ENCODE measurements around the gene SLC35G2.
"Not testable (repeated sequence)": the region's sequence is repeated elsewhere in the genome, so short reads cannot be mapped to it uniquely, and the experiment has no call there.

The SLC35G2 gene

GRCh38 chr3:136891934-136892855 is 73.3 kb downstream of the SLC35G2 start:
- Mint-ChIP-seq H3K4me1 (peaks cover 58% of the 10 kb centered on the region), H3K36me3 (ENCODE audit: low read depth) (peaks cover 35% of the 10 kb centered on the region), H3K9me3 (peaks cover 8% of the 10 kb centered on the region), H3K4me3 (no peak overlapping the region), H3K27ac (no peak overlapping the region), H3K27me3 (no peaks in the 10 kb centered on the region)
- DNase-seq (no peak), ATAC-seq (no peak)

DNA sequence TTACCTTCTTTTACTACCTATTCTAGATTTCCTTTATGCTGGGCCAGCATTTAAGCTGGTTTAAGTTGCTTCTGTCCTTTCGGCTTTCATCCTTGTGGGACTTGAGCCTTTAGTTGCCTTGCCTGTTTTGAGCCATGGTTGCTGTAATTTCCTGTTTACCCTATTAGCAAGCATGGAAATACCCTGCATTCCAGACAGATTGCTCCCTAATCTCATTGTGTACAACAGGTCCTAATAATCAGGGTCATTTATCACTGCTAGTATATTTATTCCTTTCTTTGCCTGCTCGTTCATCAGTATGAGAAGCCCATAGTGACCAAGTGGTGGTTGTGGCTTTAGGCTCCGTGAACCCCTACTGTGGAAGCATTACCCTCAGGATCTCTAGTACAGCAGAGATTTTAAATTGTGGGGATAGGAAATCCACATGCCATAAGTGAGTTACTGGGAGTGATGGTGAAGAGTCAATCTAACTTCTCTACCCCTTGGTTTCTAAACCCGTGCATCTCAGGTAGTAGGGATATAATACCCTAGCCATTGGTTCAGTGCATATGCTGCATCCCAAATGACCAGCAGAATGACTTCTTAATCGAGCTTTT is 75.0 kb downstream of the SLC35G2 start:
- H3K27me3 Mint-ChIP-seq = no peaks in the 10 kb centered on the region
- no peak overlapping the region for H3K27ac Mint-ChIP-seq
- ATAC-seq (no peak), DNase-seq (no peak)
- peaks cover 59% of the 10 kb centered on the region for H3K4me1 Mint-ChIP-seq
- H3K9me3 Mint-ChIP-seq = peaks cover 8% of the 10 kb centered on the region
- H3K4me3 Mint-ChIP-seq = no peak overlapping the region
- H3K36me3 Mint-ChIP-seq (ENCODE audit: low read depth) = peaks cover 36% of the 10 kb centered on the region

DNA sequence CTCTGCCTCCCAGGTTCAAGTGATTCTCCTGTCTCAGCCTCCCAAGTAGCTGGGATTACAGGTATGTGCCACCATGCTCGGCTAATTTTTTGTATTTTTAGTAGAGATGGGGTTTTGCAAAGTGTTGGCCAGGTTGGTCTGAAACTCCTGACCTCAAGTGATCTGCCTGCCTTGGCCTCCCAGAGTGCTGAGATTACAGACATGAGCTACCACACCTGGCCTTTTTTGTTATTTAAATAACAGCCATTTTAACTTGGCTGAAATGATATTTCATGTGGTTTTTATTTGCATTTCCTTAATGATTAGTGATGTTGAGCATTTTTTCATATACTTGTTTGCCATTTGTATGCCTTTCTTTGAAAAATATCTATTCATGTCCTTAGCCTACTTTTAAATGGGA is 78.2 kb downstream of the SLC35G2 start:
- not testable (repeated sequence) for H3K4me3 Mint-ChIP-seq, ATAC-seq, DNase-seq, H3K27ac Mint-ChIP-seq, H3K27me3 Mint-ChIP-seq
- Mint-ChIP-seq H3K36me3 (ENCODE audit: low read depth) (peaks cover 42% of the 10 kb centered on the region), H3K9me3 (peaks cover 11% of the 10 kb centered on the region), H3K4me1 (peaks cover 73% of the 10 kb centered on the region)

DNA sequence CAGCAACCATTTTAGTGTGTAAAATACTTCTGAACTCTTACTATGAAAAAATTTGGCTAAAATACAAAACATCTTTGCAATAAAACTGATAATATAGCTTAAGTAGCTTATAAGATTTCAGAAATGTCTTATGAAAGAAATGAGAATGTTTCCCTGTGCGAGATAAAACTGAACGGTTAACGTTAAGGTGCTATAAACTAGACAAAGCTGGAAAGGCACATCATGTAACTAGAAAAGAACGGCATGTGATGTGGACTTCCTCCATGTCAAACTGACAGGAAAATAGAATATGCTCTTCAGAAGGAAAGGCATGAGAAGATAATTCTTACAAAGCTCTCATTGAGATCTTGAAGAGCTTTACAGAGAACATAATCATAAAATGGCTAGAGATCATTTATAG is 79.6 kb downstream of the SLC35G2 start:
- peaks cover 46% of the 10 kb centered on the region for H3K36me3 Mint-ChIP-seq (ENCODE audit: low read depth)
- H3K4me1 Mint-ChIP-seq = peaks cover 65% of the 10 kb centered on the region
- H3K4me3 Mint-ChIP-seq = no peak overlapping the region
- H3K9me3 Mint-ChIP-seq = peaks cover 21% of the 10 kb centered on the region
- H3K27me3 Mint-ChIP-seq = no peaks in the 10 kb centered on the region
- ATAC-seq = no peak
- no peak overlapping the region for H3K27ac Mint-ChIP-seq
- DNase-seq = no peak

GRCh38 chr3:136898954-136899353 is 80.0 kb downstream of the SLC35G2 start:
- DNase-seq = no peak
- Mint-ChIP-seq H3K9me3 (peaks cover 25% of the 10 kb centered on the region), H3K36me3 (ENCODE audit: low read depth) (peaks cover 47% of the 10 kb centered on the region), H3K4me1 (peaks cover 63% of the 10 kb centered on the region), H3K4me3 (no peak overlapping the region), H3K27me3 (no peaks in the 10 kb centered on the region), H3K27ac (peak overlapping the region; percentile 17)
- ATAC-seq = no peak

- peak overlapping the region; percentile 45 for H3K4me3 Mint-ChIP-seq
Measured at GRCh38 chr3:136899622-136900158, 80.8 kb downstream of the SLC35G2 start.

GRCh38 chr3:136900694-136901093 is 81.8 kb downstream of the SLC35G2 start:
- peaks cover 29% of the 10 kb centered on the region for H3K9me3 Mint-ChIP-seq
- not testable (repeated sequence) for H3K27me3 Mint-ChIP-seq, ATAC-seq, H3K4me3 Mint-ChIP-seq, DNase-seq, H3K27ac Mint-ChIP-seq
- peaks cover 60% of the 10 kb centered on the region for H3K36me3 Mint-ChIP-seq (ENCODE audit: low read depth)
- H3K4me1 Mint-ChIP-seq = peaks cover 60% of the 10 kb centered on the region

More at GRCh38 chr3:136899622-136900158, 80.8 kb downstream of the SLC35G2 start:
- Mint-ChIP-seq H3K4me1 (peaks cover 60% of the 10 kb centered on the region), H3K36me3 (ENCODE audit: low read depth) (peaks cover 52% of the 10 kb centered on the region), H3K27ac (peak overlapping the region; percentile 79), H3K27me3 (no peaks in the 10 kb centered on the region), H3K9me3 (peaks cover 29% of the 10 kb centered on the region)
- ATAC-seq (peak; percentile 77), DNase-seq (no peak)

DNA sequence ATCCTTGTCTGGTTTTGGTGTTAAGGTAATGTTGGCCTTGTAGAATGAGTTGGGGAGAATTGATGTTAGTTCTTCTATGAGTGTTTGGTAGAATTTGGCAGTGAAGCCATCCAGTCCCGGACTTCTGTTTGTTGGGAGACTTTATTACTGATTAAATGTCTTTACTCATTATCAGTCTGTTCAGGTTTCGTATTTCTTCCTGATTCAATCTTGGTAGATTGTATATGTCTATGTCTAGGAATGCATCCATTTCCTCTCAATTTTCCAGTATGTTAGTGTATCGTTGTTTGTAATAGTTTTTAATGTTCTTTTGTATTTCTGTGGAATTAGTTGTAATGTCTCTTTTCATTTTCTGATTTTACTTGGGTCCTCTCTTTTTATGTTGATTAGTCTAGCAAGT is 82.5 kb downstream of the SLC35G2 start:
- DNase-seq = no peak
- H3K36me3 Mint-ChIP-seq (ENCODE audit: low read depth) = peaks cover 59% of the 10 kb centered on the region

GRCh38 chr3:136902530-136902929 is 83.6 kb downstream of the SLC35G2 start:
- Mint-ChIP-seq H3K9me3 (peaks cover 29% of the 10 kb centered on the region), H3K36me3 (ENCODE audit: low read depth) (peaks cover 56% of the 10 kb centered on the region), H3K4me1 (peaks cover 69% of the 10 kb centered on the region)
- not testable (repeated sequence) for ATAC-seq, H3K4me3 Mint-ChIP-seq, H3K27ac Mint-ChIP-seq, DNase-seq, H3K27me3 Mint-ChIP-seq

More for the DNA sequence above, 82.5 kb downstream of the SLC35G2 start:
- H3K4me3 Mint-ChIP-seq = no peak overlapping the region
- peak overlapping the region; percentile 18 for H3K27ac Mint-ChIP-seq
- H3K9me3 Mint-ChIP-seq = peaks cover 29% of the 10 kb centered on the region
- H3K27me3 Mint-ChIP-seq = no peaks in the 10 kb centered on the region
- peaks cover 64% of the 10 kb centered on the region for H3K4me1 Mint-ChIP-seq
- ATAC-seq = no peak

DNA sequence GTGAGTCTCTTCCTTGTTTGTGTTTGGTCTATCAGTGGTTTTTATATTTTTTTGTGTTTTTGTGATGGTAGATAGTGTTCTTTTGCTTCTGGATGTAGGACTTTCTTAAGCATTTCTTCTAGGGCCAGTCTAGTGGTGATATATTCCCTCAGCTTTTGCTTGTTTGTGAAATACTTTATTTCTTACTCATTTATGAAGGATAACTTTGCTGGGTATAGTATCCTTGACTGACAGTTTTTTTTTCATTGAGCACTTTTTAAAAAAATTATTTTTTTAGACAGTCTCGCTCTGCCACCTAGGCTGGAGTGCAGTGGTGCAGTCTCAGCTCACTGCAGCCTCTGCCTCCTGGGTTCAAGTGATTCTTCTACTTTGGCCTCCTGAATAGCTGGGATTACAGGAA is 85.0 kb downstream of the SLC35G2 start:
- ATAC-seq = no peak
- H3K36me3 Mint-ChIP-seq (ENCODE audit: low read depth) = peaks cover 54% of the 10 kb centered on the region
- H3K9me3 Mint-ChIP-seq = peaks cover 29% of the 10 kb centered on the region
- H3K27ac Mint-ChIP-seq = no peak overlapping the region
- no peak for DNase-seq
- H3K4me1 Mint-ChIP-seq = peaks cover 72% of the 10 kb centered on the region
- H3K4me3 Mint-ChIP-seq = no peak overlapping the region
- no peaks in the 10 kb centered on the region for H3K27me3 Mint-ChIP-seq

DNA sequence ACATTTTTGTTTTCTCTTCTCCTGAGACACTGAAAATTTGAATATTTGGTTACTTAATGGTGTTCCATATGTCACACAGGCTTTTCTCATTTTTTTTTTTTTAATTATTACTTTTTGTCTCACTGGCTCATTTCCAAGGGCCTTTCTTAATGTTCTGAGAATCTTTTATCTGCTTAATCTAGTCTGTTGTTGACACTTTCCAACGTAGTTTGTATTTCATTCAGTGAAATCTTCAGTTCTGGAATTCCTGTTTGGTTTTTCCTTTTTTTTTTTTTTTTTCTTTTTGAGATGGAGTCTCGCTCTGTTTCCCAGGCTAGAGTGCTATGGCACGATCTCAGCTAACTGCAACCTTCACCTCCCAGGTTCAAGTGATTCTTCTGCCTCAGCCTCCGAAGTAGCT is 85.8 kb downstream of the SLC35G2 start:
- peaks cover 49% of the 10 kb centered on the region for H3K36me3 Mint-ChIP-seq (ENCODE audit: low read depth)
- no peaks in the 10 kb centered on the region for H3K27me3 Mint-ChIP-seq
- DNase-seq = no peak
- H3K9me3 Mint-ChIP-seq = peaks cover 29% of the 10 kb centered on the region
- peaks cover 72% of the 10 kb centered on the region for H3K4me1 Mint-ChIP-seq
- no peak overlapping the region for H3K27ac Mint-ChIP-seq
- ATAC-seq = no peak
- H3K4me3 Mint-ChIP-seq = no peak overlapping the region
